ENCODE measurements around the gene ACCSL.

The ACCSL gene

GRCh38 chr11:44065841-44066731 lies 18.3 kb downstream of the ACCSL start, which contains the start of gene ACCS:
Gene ACCS (plus strand): TSS chr11:44066270. CDS start chr11:44067628, 1,358 bp downstream.
- Mint-ChIP-seq H3K27me3 (no peaks in the 10 kb centered on the region), H3K4me3 (peak within 1 kb of the TSS; percentile 84)

GRCh38 chr11:44066732-44067141 lies 19.0 kb downstream of the ACCSL start:
- no peaks in the 10 kb centered on the region for H3K27me3 Mint-ChIP-seq
- H3K36me3 Mint-ChIP-seq (ENCODE audit: low read depth): no peaks in the 10 kb centered on the region
- H3K4me1 Mint-ChIP-seq (ENCODE audit: low read depth): peaks cover 25% of the 10 kb centered on the region
- peak overlapping the region; percentile 84 for H3K4me3 Mint-ChIP-seq
- H3K27ac Mint-ChIP-seq: peak overlapping the region; percentile 88
- H3K9me3 Mint-ChIP-seq: no peaks in the 10 kb centered on the region

More at GRCh38 chr11:44065841-44066731, 18.3 kb downstream of the ACCSL start, which contains the start of gene ACCS:
- H3K4me1 Mint-ChIP-seq (ENCODE audit: low read depth): peaks cover 25% of the 10 kb centered on the region
- H3K9me3 Mint-ChIP-seq: no peaks in the 10 kb centered on the region
- H3K27ac Mint-ChIP-seq: peak within 1 kb of the TSS; percentile 88
- H3K36me3 Mint-ChIP-seq (ENCODE audit: low read depth): no peaks in the 10 kb centered on the region

- Mint-ChIP-seq H3K9me3 (no peaks in the 10 kb centered on the region), H3K4me1 (ENCODE audit: low read depth) (peaks cover 25% of the 10 kb centered on the region), H3K27me3 (no peaks in the 10 kb centered on the region), H3K27ac (no peak overlapping the region), H3K4me3 (peak overlapping the region; percentile 84), H3K36me3 (ENCODE audit: low read depth) (no peaks in the 10 kb centered on the region)
These were observed 19.5 kb downstream of the ACCSL start for GRCh38 chr11:44067266-44067665.

GRCh38 chr11:44068180-44068579 lies 20.4 kb downstream of the ACCSL start:
- no peak overlapping the region for H3K4me3 Mint-ChIP-seq
- H3K27ac Mint-ChIP-seq: no peak overlapping the region
- no peaks in the 10 kb centered on the region for H3K9me3 Mint-ChIP-seq

GRCh38 chr11:44071157-44071556 lies 23.4 kb downstream of the ACCSL start:
- Mint-ChIP-seq H3K4me1 (ENCODE audit: low read depth) (peaks cover 12% of the 10 kb centered on the region), H3K27me3 (no peaks in the 10 kb centered on the region), H3K9me3 (no peaks in the 10 kb centered on the region), H3K27ac (no peak overlapping the region), H3K36me3 (ENCODE audit: low read depth) (peaks cover 8% of the 10 kb centered on the region), H3K4me3 (no peak overlapping the region)

More at GRCh38 chr11:44068180-44068579, 20.4 kb downstream of the ACCSL start:
- Mint-ChIP-seq H3K27me3 (no peaks in the 10 kb centered on the region), H3K4me1 (ENCODE audit: low read depth) (peaks cover 25% of the 10 kb centered on the region), H3K36me3 (ENCODE audit: low read depth) (no peaks in the 10 kb centered on the region)

- no peaks in the 10 kb centered on the region for H3K9me3 Mint-ChIP-seq
- H3K27ac Mint-ChIP-seq: no peak overlapping the region
- H3K36me3 Mint-ChIP-seq (ENCODE audit: low read depth): peaks cover 8% of the 10 kb centered on the region
- H3K4me3 Mint-ChIP-seq: no peak overlapping the region
- H3K27me3 Mint-ChIP-seq: no peaks in the 10 kb centered on the region
- H3K4me1 Mint-ChIP-seq (ENCODE audit: low read depth): no peaks in the 10 kb centered on the region
These were observed 25.2 kb downstream of the ACCSL start for GRCh38 chr11:44072757-44073658.

GRCh38 chr11:44078794-44079193 lies 31.0 kb downstream of the ACCSL start:
- no peaks in the 10 kb centered on the region for H3K9me3 Mint-ChIP-seq
- H3K4me3 Mint-ChIP-seq: no peak overlapping the region
- no peaks in the 10 kb centered on the region for H3K27me3 Mint-ChIP-seq
- no peaks in the 10 kb centered on the region for H3K4me1 Mint-ChIP-seq (ENCODE audit: low read depth)
- H3K27ac Mint-ChIP-seq: no peak overlapping the region
- H3K36me3 Mint-ChIP-seq (ENCODE audit: low read depth): peaks cover 8% of the 10 kb centered on the region

GRCh38 chr11:44079376-44079775 lies 31.6 kb downstream of the ACCSL start:
- peaks cover 8% of the 10 kb centered on the region for H3K36me3 Mint-ChIP-seq (ENCODE audit: low read depth)
- no peaks in the 10 kb centered on the region for H3K4me1 Mint-ChIP-seq (ENCODE audit: low read depth)
- H3K9me3 Mint-ChIP-seq: no peaks in the 10 kb centered on the region
- no peak overlapping the region for H3K4me3 Mint-ChIP-seq
- no peaks in the 10 kb centered on the region for H3K27me3 Mint-ChIP-seq
- no peak overlapping the region for H3K27ac Mint-ChIP-seq

GRCh38 chr11:44080951-44081350 lies 33.2 kb downstream of the ACCSL start:
- no peak overlapping the region for H3K27ac Mint-ChIP-seq
- H3K36me3 Mint-ChIP-seq (ENCODE audit: low read depth): peaks cover 5% of the 10 kb centered on the region
- no peak overlapping the region for H3K4me3 Mint-ChIP-seq
- H3K9me3 Mint-ChIP-seq: peaks cover 5% of the 10 kb centered on the region
- no peaks in the 10 kb centered on the region for H3K4me1 Mint-ChIP-seq (ENCODE audit: low read depth)
- no peaks in the 10 kb centered on the region for H3K27me3 Mint-ChIP-seq

- Mint-ChIP-seq H3K27ac (no peak overlapping the region), H3K9me3 (peaks cover 5% of the 10 kb centered on the region), H3K4me3 (no peak overlapping the region), H3K4me1 (ENCODE audit: low read depth) (no peaks in the 10 kb centered on the region), H3K36me3 (ENCODE audit: low read depth) (peaks cover 10% of the 10 kb centered on the region), H3K27me3 (no peaks in the 10 kb centered on the region)
These were observed 34.9 kb downstream of the ACCSL start for GRCh38 chr11:44082645-44083044.

- Mint-ChIP-seq H3K9me3 (peaks cover 5% of the 10 kb centered on the region), H3K4me1 (ENCODE audit: low read depth) (no peaks in the 10 kb centered on the region), H3K27me3 (no peaks in the 10 kb centered on the region), H3K4me3 (no peak overlapping the region), H3K36me3 (ENCODE audit: low read depth) (peaks cover 10% of the 10 kb centered on the region), H3K27ac (no peak overlapping the region)
These were observed 35.7 kb downstream of the ACCSL start for GRCh38 chr11:44083433-44083832.

- Mint-ChIP-seq H3K27me3 (no peaks in the 10 kb centered on the region), H3K4me1 (ENCODE audit: low read depth) (no peaks in the 10 kb centered on the region), H3K36me3 (ENCODE audit: low read depth) (peaks cover 10% of the 10 kb centered on the region), H3K27ac (no peak overlapping the region), H3K9me3 (peaks cover 5% of the 10 kb centered on the region), H3K4me3 (no peak overlapping the region)
These were observed 36.1 kb downstream of the ACCSL start for GRCh38 chr11:44083906-44084305.

- Mint-ChIP-seq H3K4me3 (no peak overlapping the region), H3K9me3 (peaks cover 5% of the 10 kb centered on the region), H3K27me3 (no peaks in the 10 kb centered on the region), H3K4me1 (ENCODE audit: low read depth) (no peaks in the 10 kb centered on the region), H3K36me3 (ENCODE audit: low read depth) (peaks cover 10% of the 10 kb centered on the region), H3K27ac (no peak overlapping the region)
These were observed 37.5 kb downstream of the ACCSL start for GRCh38 chr11:44085330-44085729.

- Mint-ChIP-seq H3K9me3 (peaks cover 5% of the 10 kb centered on the region), H3K4me1 (ENCODE audit: low read depth) (no peaks in the 10 kb centered on the region), H3K27ac (no peak overlapping the region), H3K36me3 (ENCODE audit: low read depth) (peaks cover 10% of the 10 kb centered on the region), H3K4me3 (no peak overlapping the region), H3K27me3 (no peaks in the 10 kb centered on the region)
These were observed 40.6 kb downstream of the ACCSL start for GRCh38 chr11:44088377-44088776.

- Mint-ChIP-seq H3K27me3 (no peaks in the 10 kb centered on the region), H3K36me3 (ENCODE audit: low read depth) (peaks cover 10% of the 10 kb centered on the region), H3K4me1 (ENCODE audit: low read depth) (no peaks in the 10 kb centered on the region), H3K9me3 (peaks cover 5% of the 10 kb centered on the region), H3K4me3 (no peak overlapping the region), H3K27ac (no peak overlapping the region)
These were observed 41.1 kb downstream of the ACCSL start for GRCh38 chr11:44088871-44089270.

Data from stimulated activated naive CD8-positive, alpha-beta T cell treated with anti-CD3 and anti-CD28 coated beads, Interleukin-15, Interleukin-2, amounts not matched to agents 100 ng/mL and 50 ng/mL, for 24 hours (primary cell).